Parathyroid adenoma (tissue), 2 donors: Measurements from ENCODE around the gene RASSF10.

Experiments used
- H2AFZ ChIP-seq: fragments of 300-600 bp; sonication (generic); one replicate; pipeline ENCODE4 v1.7.0; 2017; ENCODE audit warnings: antibody characterized with exemption, mild to moderate bottlenecking
- H3K27ac ChIP-seq: fragments of 300-600 bp; sonication (generic); one replicate; pipeline ENCODE4 v1.7.0; 2017
- H3K27me3 ChIP-seq: fragments of 300-600 bp; sonication (generic); one replicate; pipeline ENCODE4 v1.7.0; 2017; ENCODE audit warnings: low read length; ENCODE audit not compliant: control insufficient read depth, insufficient read depth
- H3K36me3 ChIP-seq: fragments of 300-600 bp; sonication (generic); one replicate; pipeline ENCODE4 v1.7.0; 2017; ENCODE audit warnings: low read length; ENCODE audit not compliant: control insufficient read depth, insufficient read depth
- H3K4me1 ChIP-seq: fragments of 300-600 bp; sonication (generic); one replicate; pipeline ENCODE4 v1.7.0; 2017; ENCODE audit warnings: control low read depth
- H3K4me2 ChIP-seq: fragments of 300-600 bp; sonication (generic); one replicate; pipeline ENCODE4 v1.7.0; 2017; ENCODE audit warnings: low read length
- H3K4me3 ChIP-seq: fragments of 300-600 bp; sonication (generic); one replicate; pipeline ENCODE4 v1.7.0; 2017; ENCODE audit warnings: low read depth, low read length
- H3K79me2 ChIP-seq: fragments of 300-600 bp; sonication (generic); one replicate; pipeline ENCODE4 v1.7.0; 2017; ENCODE audit warnings: control low read depth
- H3K9ac ChIP-seq: fragments of 300-600 bp; sonication (generic); one replicate; pipeline ENCODE4 v1.7.0; 2017; ENCODE audit warnings: mild to moderate bottlenecking
- H3K9me3 ChIP-seq: fragments of 300-600 bp; sonication (generic); one replicate; pipeline ENCODE4 v1.7.0; 2017; ENCODE audit warnings: low read length; ENCODE audit not compliant: control insufficient read depth
- CTCF ChIP-seq: fragments of 300-600 bp; sonication (generic); IDR thresholded peaks from one replicate; pipeline ENCODE4 v1.7.0; 2017; ENCODE audit warnings: antibody characterized with exemption, mild to moderate bottlenecking
- donor health status: primary hyperparathyroidism.

RASSF10 gene

DNA sequence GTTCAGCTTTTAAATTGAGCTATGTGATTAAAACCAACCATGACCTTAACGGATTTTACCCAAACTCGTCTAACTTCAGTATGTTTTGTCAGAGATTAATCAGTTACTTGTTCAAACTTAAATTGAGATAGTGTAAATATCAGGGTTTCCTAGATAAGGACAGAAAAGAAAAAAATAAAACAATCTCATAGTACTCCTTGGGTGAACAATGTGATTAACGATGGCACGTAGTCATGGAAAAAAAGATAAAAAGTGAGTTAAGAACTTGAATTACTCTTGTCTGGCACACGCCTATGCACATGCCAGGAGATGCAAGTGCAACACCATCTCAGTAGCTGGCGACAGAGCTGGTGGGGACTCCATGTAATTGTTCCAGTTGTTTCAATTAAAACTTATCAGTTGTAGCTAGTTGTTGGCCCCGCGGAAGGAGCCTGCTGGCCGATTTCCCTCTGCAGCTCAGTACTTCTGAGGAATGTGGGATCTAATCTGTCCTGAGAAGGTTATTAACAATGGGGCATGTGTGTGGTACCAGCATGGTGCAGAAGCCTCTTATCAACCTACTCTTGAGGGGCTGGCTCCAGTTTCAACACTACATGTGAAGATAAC lies 3.0 kb downstream of the RASSF10 start:
- H3K9ac ChIP-seq = no peak overlapping the region
- no peak for TF ChIP-seq CTCF
- H3K27ac ChIP-seq = peak overlapping the region; percentile 92
- no peaks in the 10 kb centered on the region for H3K36me3 ChIP-seq
- H3K79me2 ChIP-seq = no peaks in the 10 kb centered on the region
- peaks cover 14% of the 10 kb centered on the region for H3K4me1 ChIP-seq
- H3K9me3 ChIP-seq = no peaks in the 10 kb centered on the region
- no peaks in the 10 kb centered on the region for H3K27me3 ChIP-seq
- peak overlapping the region; percentile 37 for H3K4me3 ChIP-seq
- H3K4me2 ChIP-seq = peak overlapping the region; percentile 53
- no peak overlapping the region for H2AFZ ChIP-seq

GRCh38 chr11:13013054-13013488 lies 4.0 kb downstream of the RASSF10 start:
- H3K4me3 ChIP-seq = no peak overlapping the region
- H3K4me2 ChIP-seq = no peak overlapping the region
- H3K79me2 ChIP-seq = no peaks in the 10 kb centered on the region
- no peaks in the 10 kb centered on the region for H3K27me3 ChIP-seq
- TF ChIP-seq CTCF = no peak
- H3K9me3 ChIP-seq = no peaks in the 10 kb centered on the region
- H3K9ac ChIP-seq = no peak overlapping the region
- H3K27ac ChIP-seq = peak overlapping the region; percentile 92
- peaks cover 14% of the 10 kb centered on the region for H3K4me1 ChIP-seq
- H2AFZ ChIP-seq = no peak overlapping the region
- H3K36me3 ChIP-seq = no peaks in the 10 kb centered on the region

DNA sequence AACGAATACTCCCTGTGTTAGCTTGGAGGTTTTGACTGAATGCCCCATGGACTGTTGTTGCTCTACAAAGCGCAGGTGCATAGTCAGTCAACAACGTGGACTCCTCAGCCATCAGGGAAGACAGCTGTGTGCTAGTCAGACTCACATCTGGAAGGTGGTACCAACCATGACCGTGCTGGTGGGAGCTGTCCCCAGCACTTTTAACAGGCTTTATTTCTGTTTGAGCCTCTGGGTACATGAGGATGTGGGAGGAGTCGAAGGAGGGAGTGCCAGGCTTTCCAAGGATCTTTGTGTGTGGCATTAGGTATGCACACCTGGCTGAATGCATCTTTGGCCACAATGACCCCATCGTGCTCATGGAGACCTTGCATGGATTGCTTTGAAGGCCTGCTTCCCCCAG lies 6.6 kb downstream of the RASSF10 start:
- Histone ChIP-seq H3K27me3 (no peaks in the 10 kb centered on the region), H3K4me2 (no peak overlapping the region), H3K4me1 (peaks cover 14% of the 10 kb centered on the region), H3K27ac (no peak overlapping the region), H3K36me3 (no peaks in the 10 kb centered on the region), H2AFZ (no peak overlapping the region), H3K4me3 (no peak overlapping the region), H3K9me3 (no peaks in the 10 kb centered on the region), H3K79me2 (no peaks in the 10 kb centered on the region), H3K9ac (no peak overlapping the region)
- TF ChIP-seq CTCF = no peak

DNA sequence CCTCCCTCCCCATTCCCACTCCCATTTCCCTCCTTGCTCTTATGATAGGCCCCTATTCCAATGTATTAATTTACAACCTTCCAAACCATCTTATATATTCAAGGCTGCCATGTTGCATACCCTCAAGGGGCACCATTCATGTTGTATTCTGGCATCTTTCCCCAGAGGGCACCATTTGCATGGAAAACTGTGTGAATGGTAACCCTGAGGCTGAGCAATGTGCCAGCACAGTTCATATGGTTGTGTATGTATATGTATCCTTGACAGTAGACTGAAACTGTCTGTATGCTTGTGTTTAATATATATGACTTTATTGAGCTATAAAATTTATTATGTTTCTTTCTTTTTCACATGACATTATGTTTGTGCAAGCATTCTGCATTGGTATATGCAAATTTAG lies 7.3 kb downstream of the RASSF10 start:
- H3K4me2 ChIP-seq = no peak overlapping the region
- no peaks in the 10 kb centered on the region for H3K36me3 ChIP-seq
- TF ChIP-seq CTCF = no peak

GRCh38 chr11:13019313-13019712 lies 10.2 kb downstream of the RASSF10 start:
- Histone ChIP-seq H3K4me1 (peaks cover 13% of the 10 kb centered on the region), H2AFZ (no peak overlapping the region), H3K4me3 (no peak overlapping the region), H3K36me3 (no peaks in the 10 kb centered on the region), H3K27me3 (no peaks in the 10 kb centered on the region), H3K9me3 (no peaks in the 10 kb centered on the region), H3K79me2 (no peaks in the 10 kb centered on the region), H3K27ac (no peak overlapping the region), H3K9ac (no peak overlapping the region), H3K4me2 (no peak overlapping the region)
- TF ChIP-seq CTCF = no peak

More for the DNA sequence above, 7.3 kb downstream of the RASSF10 start:
- Histone ChIP-seq H3K27ac (no peak overlapping the region), H3K9me3 (no peaks in the 10 kb centered on the region), H3K4me3 (no peak overlapping the region), H3K9ac (no peak overlapping the region), H3K27me3 (no peaks in the 10 kb centered on the region), H2AFZ (no peak overlapping the region), H3K4me1 (peaks cover 14% of the 10 kb centered on the region), H3K79me2 (no peaks in the 10 kb centered on the region)
